NB4 (cell line): ENCODE measurements around the gene TTC34.

Experiments used
- DNase-seq: peaks from one replicate; pipeline ENCODE4 v3.0.0; 2010; ENCODE audit warnings: low read depth
- H3K4me3 ChIP-seq: one replicate; pipeline ENCODE4 v1.5.1; 2011; ENCODE audit warnings: mild to moderate bottlenecking, low read depth, low read length, moderate library complexity
- CTCF ChIP-seq: IDR thresholded peaks from one replicate; pipeline ENCODE4 v1.5.1; 2012; ENCODE audit warnings: low read depth, low read length
- MAX ChIP-seq: IDR thresholded peaks from 2 replicates; pipeline ENCODE4 v1.6.1; 2011; ENCODE audit warnings: low read depth, low read length
- MYC ChIP-seq: IDR thresholded peaks from 2 replicates; pipeline ENCODE4 v1.6.1; 2011; ENCODE audit warnings: low read depth, low read length
- POLR2A ChIP-seq: IDR thresholded peaks from 2 replicates; pipeline ENCODE4 v1.6.1; 2011; ENCODE audit warnings: mild to moderate bottlenecking; ENCODE audit not compliant: insufficient read length; ENCODE audit errors: extremely low read depth

Gene TTC34

GRCh38 chr1:2610036-2610959, 191.2 kb downstream of the TTC34 start:
- H3K4me3 ChIP-seq, result no peak overlapping the region
- no peak for DNase-seq
- TF ChIP-seq MAX (no peak), CTCF (no peak), MYC (no peak), POLR2A (no peak)

GRCh38 chr1:2609319-2610035, 192.0 kb downstream of the TTC34 start:
- no peak for DNase-seq
- no peak for TF ChIP-seq CTCF
- no peak for TF ChIP-seq POLR2A
- TF ChIP-seq MAX, result no peak
- TF ChIP-seq MYC, result no peak
- no peak overlapping the region for H3K4me3 ChIP-seq

- TF ChIP-seq POLR2A (no peak), CTCF (no peak), MAX (no peak), MYC (no peak)
- no peak overlapping the region for H3K4me3 ChIP-seq
- DNase-seq, result no peak
These were observed 193.8 kb downstream of the TTC34 start for GRCh38 chr1:2607641-2608091.

DNA sequence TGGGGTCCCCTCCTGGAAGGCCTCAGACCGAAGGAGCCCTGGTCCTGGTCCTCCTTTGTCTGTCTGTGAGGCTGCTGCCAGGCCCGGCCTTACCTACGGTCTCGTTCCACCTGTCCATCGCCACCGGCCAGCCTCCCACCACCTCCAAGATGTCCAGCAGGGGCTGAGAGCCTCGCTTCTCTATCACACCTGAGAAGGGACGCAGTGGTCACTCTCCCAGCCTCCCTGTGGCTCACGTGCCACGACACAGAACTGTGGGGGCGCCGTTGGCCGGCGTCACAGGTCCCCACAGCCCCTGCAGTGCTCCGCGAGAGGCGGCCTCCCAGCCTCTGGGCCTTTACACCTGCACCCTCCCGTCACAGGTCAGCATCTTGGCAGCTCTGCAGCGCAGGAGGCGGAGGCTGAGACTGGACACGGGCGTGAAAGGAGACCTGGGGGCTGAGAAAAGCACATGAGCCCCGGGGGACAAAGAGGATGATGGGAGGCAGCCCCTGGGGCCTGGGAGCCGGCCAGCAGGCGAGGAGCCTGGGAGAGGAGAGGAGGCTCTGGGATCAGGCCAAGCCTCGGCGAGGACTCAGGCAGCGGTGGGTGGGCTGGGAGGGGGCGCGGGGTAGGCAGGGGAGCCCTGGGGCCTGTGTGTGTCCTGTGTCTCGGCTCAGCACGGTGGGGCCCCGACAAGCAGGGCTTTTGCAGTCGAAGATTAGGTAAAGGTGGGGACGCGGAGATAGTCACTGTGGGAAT, 194.4 kb downstream of the TTC34 start:
- H3K4me3 ChIP-seq, result no peak overlapping the region
- no peak for DNase-seq
- TF ChIP-seq MYC (no peak), CTCF (no peak)

DNA sequence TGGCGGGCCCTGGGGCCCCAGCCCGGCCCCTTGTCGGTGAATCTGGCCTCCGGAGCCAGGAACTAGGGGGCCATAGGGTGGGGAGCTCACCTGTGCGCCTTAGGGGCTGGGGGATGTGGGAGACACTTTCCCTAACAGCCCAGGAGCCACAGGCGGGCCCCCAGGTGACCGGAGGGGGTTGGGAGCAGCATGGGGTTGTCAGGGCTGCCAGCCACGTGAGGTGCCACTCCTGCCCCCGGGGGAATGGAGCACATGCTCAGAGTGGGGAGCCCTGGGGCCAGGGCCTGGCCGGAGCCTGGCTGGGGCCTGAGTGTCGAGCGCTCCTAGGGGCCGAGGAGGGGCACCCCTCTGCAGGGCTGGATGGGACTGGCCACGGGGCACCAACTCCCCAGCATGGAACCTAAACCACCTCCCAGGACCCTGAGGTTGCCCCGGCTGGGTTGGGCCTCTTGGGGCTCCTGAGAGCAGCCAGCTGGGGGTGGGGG, 195.1 kb downstream of the TTC34 start:
- TF ChIP-seq POLR2A (no peak), MAX (no peak), CTCF (no peak), MYC (no peak)
- no peak overlapping the region for H3K4me3 ChIP-seq
- DNase-seq, result no peak
